BE2C (cell line): ENCODE data around the gene TP73.
"Not testable (repeated sequence)": the region's sequence is repeated elsewhere in the genome, so short reads cannot be mapped to it uniquely, and the experiment has no call there.

Experiments used
- DNase-seq: peaks from one replicate; pipeline ENCODE4 v3.0.0-alpha.2; 2020
- H3K27me3 ChIP-seq: fragments of 250-450 bp; sonication (Bioruptor Pico); 2 replicates; pipeline ENCODE4 v1.5.1; 2020; ENCODE audit warnings: mild to moderate bottlenecking
- H3K36me3 ChIP-seq: fragments of 250-450 bp; sonication (Bioruptor Pico); 2 replicates; pipeline ENCODE4 v1.5.1; 2020; ENCODE audit warnings: mild to moderate bottlenecking
- H3K4me1 ChIP-seq: fragments of 250-450 bp; sonication (Bioruptor Pico); 2 replicates; pipeline ENCODE4 v1.5.1; 2020
- H3K4me3 ChIP-seq: 2 replicates; pipeline ENCODE4 v1.5.1; 2011; ENCODE audit warnings: low read depth, low read length
- H3K9me3 ChIP-seq: fragments of 250-450 bp; sonication (Bioruptor Pico); 2 replicates; pipeline ENCODE4 v1.5.1; 2020
- TF ChIP-seq, protein P1 (sequence below): IDR thresholded peaks from 2 replicates; pipeline ENCODE4 v1.5.1; 2012; ENCODE audit warnings: mild to moderate bottlenecking, low read depth, low read length

The TP73 gene

DNA sequence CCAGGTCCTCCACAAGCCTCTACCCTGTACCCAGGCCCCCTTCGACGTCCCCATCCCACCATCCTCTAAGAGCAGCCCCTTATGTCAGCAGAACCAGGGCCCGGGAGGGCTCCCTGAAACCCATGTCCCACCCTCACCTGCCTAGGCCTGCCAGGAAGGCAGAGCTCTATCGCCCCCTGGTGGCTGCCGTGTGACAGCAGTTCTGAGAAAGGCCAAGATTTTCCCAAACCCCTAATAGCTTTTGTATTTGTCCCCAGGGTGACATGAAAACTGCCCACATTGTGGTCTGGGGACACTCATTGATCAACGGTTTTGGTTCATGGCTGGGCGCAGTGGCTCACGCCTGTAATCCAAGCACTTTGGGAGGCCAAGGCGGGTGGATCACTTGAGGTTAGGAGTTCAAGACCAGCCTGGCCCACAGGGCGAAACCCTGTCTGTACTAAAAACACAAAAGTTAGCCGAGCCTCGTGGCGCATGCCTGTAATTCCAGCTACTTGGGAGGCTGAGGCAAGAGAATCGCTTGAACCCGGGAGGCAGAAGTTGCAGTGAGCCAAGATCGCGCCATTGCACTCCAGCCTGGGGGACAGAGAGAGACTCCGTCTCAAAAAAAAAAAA, 72.2 kb downstream of the TP73 start:
- H3K27me3 ChIP-seq, H3K4me1 ChIP-seq, H3K36me3 ChIP-seq, H3K4me3 ChIP-seq, H3K9me3 ChIP-seq: not testable (repeated sequence)
- TF ChIP-seq, protein P1, sequence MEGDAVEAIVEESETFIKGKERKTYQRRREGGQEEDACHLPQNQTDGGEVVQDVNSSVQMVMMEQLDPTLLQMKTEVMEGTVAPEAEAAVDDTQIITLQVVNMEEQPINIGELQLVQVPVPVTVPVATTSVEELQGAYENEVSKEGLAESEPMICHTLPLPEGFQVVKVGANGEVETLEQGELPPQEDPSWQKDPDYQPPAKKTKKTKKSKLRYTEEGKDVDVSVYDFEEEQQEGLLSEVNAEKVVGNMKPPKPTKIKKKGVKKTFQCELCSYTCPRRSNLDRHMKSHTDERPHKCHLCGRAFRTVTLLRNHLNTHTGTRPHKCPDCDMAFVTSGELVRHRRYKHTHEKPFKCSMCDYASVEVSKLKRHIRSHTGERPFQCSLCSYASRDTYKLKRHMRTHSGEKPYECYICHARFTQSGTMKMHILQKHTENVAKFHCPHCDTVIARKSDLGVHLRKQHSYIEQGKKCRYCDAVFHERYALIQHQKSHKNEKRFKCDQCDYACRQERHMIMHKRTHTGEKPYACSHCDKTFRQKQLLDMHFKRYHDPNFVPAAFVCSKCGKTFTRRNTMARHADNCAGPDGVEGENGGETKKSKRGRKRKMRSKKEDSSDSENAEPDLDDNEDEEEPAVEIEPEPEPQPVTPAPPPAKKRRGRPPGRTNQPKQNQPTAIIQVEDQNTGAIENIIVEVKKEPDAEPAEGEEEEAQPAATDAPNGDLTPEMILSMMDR = peak; percentile 80
- DNase-seq = peak; percentile 82

DNA sequence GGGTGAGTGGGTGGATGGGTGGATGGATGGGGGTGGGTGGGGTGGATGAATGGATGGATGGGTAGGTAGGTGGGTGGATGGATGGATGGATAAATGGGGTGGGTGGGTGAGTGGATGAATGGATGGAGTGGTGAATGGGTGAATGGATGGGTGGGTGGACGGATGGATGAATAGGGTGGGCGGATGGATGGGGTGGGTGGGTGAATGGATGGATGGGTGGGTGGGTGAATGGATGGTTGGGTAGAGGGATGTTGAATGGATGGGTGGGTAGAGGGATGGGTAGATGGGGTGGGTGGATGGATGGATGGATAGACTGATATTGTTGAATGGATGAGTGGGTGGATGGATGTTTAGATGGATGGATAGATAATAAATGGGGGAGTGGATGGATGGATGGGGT, 73.0 kb downstream of the TP73 start:
- Histone ChIP-seq H3K27me3 (no peaks in the 10 kb centered on the region), H3K9me3 (no peaks in the 10 kb centered on the region), H3K36me3 (no peaks in the 10 kb centered on the region), H3K4me3 (no peak overlapping the region), H3K4me1 (no peaks in the 10 kb centered on the region)
- TF ChIP-seq, protein P1 = no peak
- DNase-seq = no peak

DNA sequence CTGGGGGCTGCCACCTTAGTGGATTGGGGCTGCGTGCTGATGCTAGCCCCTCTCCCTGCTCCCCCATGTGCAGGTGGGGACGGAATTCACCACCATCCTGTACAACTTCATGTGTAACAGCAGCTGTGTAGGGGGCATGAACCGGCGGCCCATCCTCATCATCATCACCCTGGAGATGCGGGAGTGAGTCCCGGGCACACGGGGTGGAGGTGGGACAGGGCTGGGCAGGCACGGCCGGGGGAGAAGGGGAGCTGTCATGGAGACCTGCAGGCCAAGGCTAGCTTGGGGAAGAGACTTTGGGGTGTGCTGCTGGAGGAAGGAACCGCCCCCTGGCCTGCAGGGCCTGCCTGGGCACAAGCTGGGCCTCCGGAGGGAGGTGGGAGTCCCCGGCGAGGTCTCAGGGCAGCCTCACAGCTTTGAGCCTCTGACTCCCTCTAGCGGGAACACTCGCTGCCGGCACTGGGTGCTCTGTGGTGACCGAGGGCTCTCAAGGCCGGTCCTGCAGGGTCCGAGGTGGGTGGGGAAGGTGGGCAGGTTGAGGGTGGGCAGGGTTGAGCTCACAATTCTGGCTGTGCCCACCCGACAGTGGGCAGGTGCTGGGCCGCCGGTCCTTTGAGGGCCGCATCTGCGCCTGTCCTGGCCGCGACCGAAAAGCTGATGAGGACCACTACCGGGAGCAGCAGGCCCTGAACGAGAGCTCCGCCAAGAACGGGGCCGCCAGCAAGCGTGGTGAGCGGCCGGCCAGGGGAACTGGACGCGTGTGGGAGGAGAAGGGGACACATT, 74.9 kb downstream of the TP73 start:
- DNase-seq = peak; percentile 60
- Histone ChIP-seq H3K4me3 (no peak overlapping the region), H3K36me3 (no peaks in the 10 kb centered on the region), H3K9me3 (no peaks in the 10 kb centered on the region), H3K4me1 (no peaks in the 10 kb centered on the region), H3K27me3 (no peaks in the 10 kb centered on the region)
- TF ChIP-seq, protein P1 = peak; percentile 60

DNA sequence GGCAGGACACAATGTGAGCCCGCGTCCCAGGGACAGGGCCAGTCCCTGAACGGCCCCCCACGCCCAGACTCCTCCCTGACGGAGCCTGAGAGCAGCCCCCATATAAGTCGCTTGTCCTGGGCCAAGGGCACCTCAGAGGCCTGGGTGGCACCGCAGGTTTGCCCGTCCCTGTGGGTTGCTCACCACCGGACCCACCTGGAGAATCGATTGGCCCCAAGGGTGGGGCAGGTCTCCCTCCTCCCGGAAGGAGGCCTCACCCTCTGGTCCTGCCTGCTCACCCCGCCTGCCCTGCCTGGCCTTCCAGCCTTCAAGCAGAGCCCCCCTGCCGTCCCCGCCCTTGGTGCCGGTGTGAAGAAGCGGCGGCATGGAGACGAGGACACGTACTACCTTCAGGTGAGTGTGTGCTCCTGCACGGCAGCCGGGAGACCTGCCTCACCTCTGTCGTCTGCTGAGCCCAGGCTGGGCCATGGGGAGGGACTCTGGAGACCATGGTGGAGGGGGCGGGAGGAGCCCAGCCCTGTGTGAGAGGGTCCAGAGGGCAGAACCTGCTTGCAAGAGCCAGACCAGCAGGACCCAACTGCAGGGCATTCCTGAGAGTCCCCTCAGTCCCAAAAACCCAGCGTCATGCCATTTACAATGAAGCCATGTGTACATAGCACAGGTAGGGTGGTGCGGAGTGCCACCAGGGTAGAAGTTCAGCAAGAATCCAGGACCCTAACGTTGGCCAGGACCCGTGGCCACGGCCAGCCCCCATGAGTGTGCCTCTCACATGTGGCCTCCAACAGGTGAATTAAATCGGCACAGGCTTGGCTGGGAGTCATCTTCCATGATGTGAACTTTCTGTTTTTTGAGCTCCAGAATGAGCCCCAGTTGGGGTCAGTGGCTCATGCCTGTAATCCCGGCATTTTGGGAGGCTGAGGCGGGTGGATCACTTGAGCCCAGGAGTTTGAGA, 75.8 kb downstream of the TP73 start:
- no peak for DNase-seq
- Histone ChIP-seq H3K4me1 (no peaks in the 10 kb centered on the region), H3K9me3 (no peaks in the 10 kb centered on the region), H3K27me3 (no peaks in the 10 kb centered on the region), H3K4me3 (no peak overlapping the region), H3K36me3 (no peaks in the 10 kb centered on the region)
- TF ChIP-seq, protein P1 = no peak

DNA sequence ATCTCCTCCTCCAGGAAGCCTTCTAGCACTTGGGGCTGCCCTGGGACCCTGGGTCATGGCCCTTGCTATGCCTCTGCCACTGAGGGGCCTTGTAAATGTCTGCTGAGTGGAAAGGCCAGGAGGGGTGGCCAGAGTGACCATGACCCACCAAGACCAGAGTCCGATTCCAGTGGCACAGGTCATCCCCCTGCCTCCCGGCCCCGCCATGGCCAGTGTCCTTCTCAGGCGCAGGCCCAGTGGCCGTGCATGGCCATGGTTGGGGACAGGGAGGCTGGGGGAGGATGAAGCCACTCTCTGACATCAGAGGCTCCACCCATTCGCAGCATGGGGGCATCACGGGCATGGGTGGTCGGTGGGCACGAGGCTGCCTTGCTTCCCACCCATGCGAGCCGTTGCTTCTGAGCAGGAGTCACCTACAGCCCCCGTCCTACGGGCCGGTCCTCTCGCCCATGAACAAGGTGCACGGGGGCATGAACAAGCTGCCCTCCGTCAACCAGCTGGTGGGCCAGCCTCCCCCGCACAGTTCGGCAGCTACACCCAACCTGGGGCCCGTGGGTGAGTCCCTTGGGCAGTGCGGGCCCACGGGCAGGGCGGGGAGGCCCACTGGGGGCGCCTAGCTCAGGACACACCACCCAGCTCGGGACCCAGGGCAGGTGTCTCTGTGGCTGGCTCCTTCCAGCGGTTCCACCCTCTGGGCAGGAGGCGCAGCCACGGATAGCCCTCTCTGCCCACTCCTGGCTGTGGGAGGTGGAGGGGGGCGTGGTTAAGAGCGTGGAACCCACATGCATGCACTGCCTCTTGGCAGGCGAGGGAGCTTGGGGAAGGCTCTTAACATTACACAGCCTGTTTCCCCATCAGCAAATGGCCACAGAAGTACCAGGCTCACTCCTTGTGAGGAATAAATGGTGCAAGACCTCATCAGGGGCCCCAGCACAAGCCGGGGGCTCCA, 77.6 kb downstream of the TP73 start:
- H3K9me3 ChIP-seq = no peaks in the 10 kb centered on the region
- TF ChIP-seq, protein P1 = no peak
- no peaks in the 10 kb centered on the region for H3K36me3 ChIP-seq
- no peak overlapping the region for H3K4me3 ChIP-seq
- no peaks in the 10 kb centered on the region for H3K27me3 ChIP-seq
- no peak for DNase-seq
- no peaks in the 10 kb centered on the region for H3K4me1 ChIP-seq
